HEK293 (cell line): ENCODE data around the gene PSAP.

Experiments
- CTCF ChIA-PET: fragments of 350-600 bp; formaldehyde crosslinking; extraction: SDS; loops from one replicate; lab custom pipeline; 2021; ENCODE audit warnings: antibody characterized with exemption; lab: Yijun Ruan, JAX
- POLR2A ChIA-PET: fragments of 300-600 bp; formaldehyde crosslinking; extraction: SDS; loops from one replicate; lab custom pipeline; 2020; ENCODE audit warnings: antibody characterized with exemption, inconsistent platforms; lab: Yijun Ruan, JAX
- H3K27ac ChIP-seq: fragments of 200-500 bp; sonication (Bioruptor generic); 2 replicates; pipeline ENCODE4 v1.5.1; 2014; ENCODE audit warnings: low read depth, low read length, control low read depth, inconsistent platforms; ENCODE audit errors: extremely low read depth
- H3K36me3 ChIP-seq, 2 experiments: fragments of 200-500 bp in 1 of 2; sonication (Bioruptor generic) in 1 of 2; 1 replicate in 1 of 2; 2 replicates in 1 of 2; pipeline ENCODE4 v1.5.1; 2014 to 2017; ENCODE audit warnings: inconsistent platforms in 2 of 2, low read length in 2 of 2; ENCODE audit not compliant: control insufficient read depth in 2 of 2, insufficient read depth in 1 of 2
- H3K4me1 ChIP-seq: fragments of 200-500 bp; sonication (Bioruptor generic); 2 replicates; pipeline ENCODE4 v1.5.1; 2014; ENCODE audit warnings: mild to moderate bottlenecking, low read length, inconsistent platforms; ENCODE audit not compliant: control insufficient read depth, insufficient read depth
- H3K4me3 ChIP-seq: 2 replicates; pipeline ENCODE4 v1.5.1; 2011; ENCODE audit warnings: low read depth, mild to moderate bottlenecking, control low read depth, low read length, moderate library complexity
- H3K9me3 ChIP-seq: fragments of 200-500 bp; sonication (Bioruptor generic); 2 replicates; pipeline ENCODE4 v1.5.1; 2014; ENCODE audit warnings: low read depth, low read length, inconsistent platforms; ENCODE audit not compliant: control insufficient read depth, insufficient read depth
- KLF8 ChIP-seq: fragments of 450-650 bp; formaldehyde crosslinking; IDR thresholded peaks from 2 replicates; pipeline ENCODE4 v1.5.1; 2016; ENCODE audit warnings: missing biosample characterization, missing genetic modification characterization
- ZBTB20 ChIP-seq: fragments of 450-650 bp; formaldehyde crosslinking; IDR thresholded peaks from 2 replicates; pipeline ENCODE4 v1.5.1; 2016; ENCODE audit warnings: missing biosample characterization, missing genetic modification characterization
- ZBTB48 ChIP-seq: fragments of 450-650 bp; formaldehyde crosslinking; IDR thresholded peaks from 2 replicates; pipeline ENCODE4 v1.5.1; 2016; ENCODE audit warnings: missing biosample characterization, missing genetic modification characterization
- ZEB2 ChIP-seq: fragments of 450-650 bp; formaldehyde crosslinking; IDR thresholded peaks from 2 replicates; pipeline ENCODE4 v1.5.1; 2016; ENCODE audit warnings: missing biosample characterization, missing genetic modification characterization
- ZFP3 ChIP-seq: fragments of 450-650 bp; formaldehyde crosslinking; IDR thresholded peaks from 2 replicates; pipeline ENCODE4 v1.5.1; 2016; ENCODE audit warnings: low read depth, missing biosample characterization, missing genetic modification characterization
- ZFP41 ChIP-seq: fragments of 450-650 bp; formaldehyde crosslinking; IDR thresholded peaks from 2 replicates; pipeline ENCODE4 v1.5.1; 2016; ENCODE audit warnings: missing biosample characterization, missing genetic modification characterization, borderline replicate concordance
- ZIC2 ChIP-seq: fragments of 450-650 bp; formaldehyde crosslinking; IDR thresholded peaks from 2 replicates; pipeline ENCODE4 v1.5.1; 2016; ENCODE audit warnings: missing biosample characterization, missing genetic modification characterization
- ZNF16 ChIP-seq: fragments of 450-650 bp; formaldehyde crosslinking; IDR thresholded peaks from 2 replicates; pipeline ENCODE4 v1.5.1; 2016; ENCODE audit warnings: low read depth, missing biosample characterization, missing genetic modification characterization
- ZNF529 ChIP-seq: fragments of 450-650 bp; formaldehyde crosslinking; IDR thresholded peaks from 2 replicates; pipeline ENCODE4 v1.5.1; 2017; ENCODE audit warnings: missing genetic modification characterization, missing biosample characterization; ENCODE audit not compliant: insufficient replicate concordance
- ZNF544 ChIP-seq: fragments of 450-650 bp; formaldehyde crosslinking; IDR thresholded peaks from 2 replicates; pipeline ENCODE4 v1.5.0; 2017; ENCODE audit warnings: missing biosample characterization, missing genetic modification characterization
- ZNF548 ChIP-seq: fragments of 450-650 bp; formaldehyde crosslinking; IDR thresholded peaks from 2 replicates; pipeline ENCODE4 v1.5.1; 2016; ENCODE audit warnings: missing biosample characterization, missing genetic modification characterization
- ZNF555 ChIP-seq: fragments of 450-650 bp; formaldehyde crosslinking; conservative IDR thresholded peaks from 2 replicates; pipeline ENCODE4 v1.5.1; 2017; ENCODE audit warnings: missing biosample characterization, mild to moderate bottlenecking, missing genetic modification characterization, inconsistent platforms
- ZNF558 ChIP-seq: fragments of 450-650 bp; formaldehyde crosslinking; IDR thresholded peaks from 2 replicates; pipeline ENCODE4 v1.5.1; 2016; ENCODE audit warnings: missing biosample characterization, missing genetic modification characterization
- ZNF629 ChIP-seq: fragments of 450-650 bp; formaldehyde crosslinking; IDR thresholded peaks from 2 replicates; pipeline ENCODE4 v1.5.1; 2017; ENCODE audit warnings: missing biosample characterization, missing genetic modification characterization
- ZNF654 ChIP-seq: fragments of 450-650 bp; formaldehyde crosslinking; IDR thresholded peaks from 2 replicates; pipeline ENCODE4 v1.5.1; 2016; ENCODE audit warnings: low read depth, missing biosample characterization, missing genetic modification characterization
- ZNF670 ChIP-seq: fragments of 450-650 bp; formaldehyde crosslinking; IDR thresholded peaks from 2 replicates; pipeline ENCODE4 v1.5.1; 2016; ENCODE audit warnings: missing biosample characterization, missing genetic modification characterization, low read depth
- ZNF747 ChIP-seq: fragments of 450-650 bp; formaldehyde crosslinking; IDR thresholded peaks from 2 replicates; pipeline ENCODE4 v1.5.1; 2016; ENCODE audit warnings: missing biosample characterization, missing genetic modification characterization
- ZNF792 ChIP-seq: fragments of 450-650 bp; formaldehyde crosslinking; IDR thresholded peaks from 2 replicates; pipeline ENCODE4 v1.5.1; 2016; ENCODE audit warnings: missing biosample characterization, missing genetic modification characterization
- TF ChIP-seq, protein P1 (sequence below): fragments of 450-650 bp; formaldehyde crosslinking; conservative IDR thresholded peaks from 2 replicates; pipeline ENCODE4 v1.5.1; 2016; ENCODE audit warnings: low read depth, missing biosample characterization, missing genetic modification characterization
- TF ChIP-seq, protein P2 (sequence below): fragments of 450-650 bp; formaldehyde crosslinking; IDR thresholded peaks from 2 replicates; pipeline ENCODE4 v1.5.1; 2016; ENCODE audit warnings: missing biosample characterization, missing genetic modification characterization
- TF ChIP-seq, protein P3 (sequence below): fragments of 450-650 bp; formaldehyde crosslinking; IDR thresholded peaks from 2 replicates; pipeline ENCODE4 v1.5.1; 2016; ENCODE audit warnings: missing biosample characterization, missing genetic modification characterization
- TF ChIP-seq, protein P4 (sequence below): fragments of 450-650 bp; formaldehyde crosslinking; IDR thresholded peaks from 2 replicates; pipeline ENCODE4 v1.5.1; 2017; ENCODE audit warnings: missing biosample characterization, missing genetic modification characterization

The PSAP gene

DNA sequence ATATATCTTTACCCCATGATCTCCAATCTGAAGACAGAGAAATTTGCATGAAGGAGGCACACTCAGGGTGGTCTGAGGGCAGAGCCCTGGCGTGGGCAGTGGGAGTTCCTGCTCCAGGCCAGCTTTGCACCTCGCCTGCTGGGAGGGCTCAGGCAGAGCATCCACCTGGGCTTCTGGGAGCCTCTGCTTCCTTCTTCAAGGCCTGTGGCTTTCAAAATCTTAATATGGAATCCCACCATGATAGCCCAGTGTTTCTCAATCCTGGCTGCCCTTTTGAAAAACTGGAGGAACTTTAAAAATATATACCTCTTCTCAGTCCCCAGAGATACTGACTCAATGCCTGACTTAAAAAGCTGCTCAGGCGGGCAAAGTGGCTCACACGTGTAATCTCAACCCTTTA lies 36.7 kb upstream of the PSAP start:
- Histone ChIP-seq H3K27ac (no peak overlapping the region), H3K9me3 (no peaks in the 10 kb centered on the region), H3K36me3 (no peaks in the 10 kb centered on the region), H3K4me3 (no peak overlapping the region), H3K4me1 (no peaks in the 10 kb centered on the region)
- no peak for TF ChIP-seq ZNF629 (tag by site-specific recombination)
- no peak for TF ChIP-seq ZNF558 (tag by site-specific recombination)
- no peak for TF ChIP-seq ZEB2 (tag by site-specific recombination)
- no peak for TF ChIP-seq ZIC2 (tag by site-specific recombination)
- no peak for TF ChIP-seq ZBTB20 (tag by site-specific recombination)
- no peak for TF ChIP-seq ZFP3
- ChIA-PET CTCF (interaction anchor here (4.2 kb wide), 1 partner anchor 9 kb away, joined by 17 read pairs; no protein-coding TSS in a partner anchor), POLR2A (interaction anchor here (0.6 kb wide), 1 partner anchor 34 kb away, joined by 7 read pairs; no protein-coding TSS in a partner anchor)

DNA sequence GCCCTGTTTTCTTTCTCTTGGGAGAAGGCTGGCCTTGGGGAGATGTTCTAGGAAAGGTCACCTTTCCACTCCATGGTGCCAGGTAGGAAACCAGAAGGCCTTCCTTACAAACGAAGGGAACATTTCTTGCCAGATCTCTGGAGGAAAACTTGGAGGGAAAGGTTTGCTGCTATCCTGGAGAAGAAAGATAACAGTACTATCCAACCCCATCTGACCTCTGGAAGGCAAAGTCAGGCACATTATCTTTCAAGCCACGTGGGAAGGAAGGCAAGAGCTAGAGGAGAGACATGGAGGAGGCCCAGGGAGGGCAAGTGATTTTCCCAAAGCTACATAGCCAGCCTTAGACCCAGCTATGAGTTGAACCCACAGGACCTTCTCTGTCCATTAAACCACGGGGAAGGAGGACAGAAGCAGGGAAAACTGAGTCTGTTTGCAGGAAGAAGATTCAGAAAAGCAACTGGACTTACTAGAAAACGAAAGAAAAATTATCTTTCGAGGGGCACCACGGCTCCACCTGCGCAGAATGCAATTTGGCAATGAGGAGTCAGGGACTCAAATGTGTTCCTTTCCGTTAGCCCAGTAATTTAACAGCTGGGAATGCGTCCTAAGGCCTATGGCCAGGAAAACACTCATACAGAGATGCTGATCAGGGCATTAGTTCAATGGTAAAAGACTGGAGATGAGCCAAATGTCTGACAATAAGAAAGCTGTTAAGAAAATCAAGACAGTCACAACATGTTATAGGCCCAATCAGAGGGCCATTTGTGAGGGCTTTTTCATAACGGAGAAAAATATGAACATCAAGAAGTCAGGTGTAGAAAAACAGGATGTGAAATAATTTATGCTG lies 32.0 kb upstream of the PSAP start:
- Histone ChIP-seq H3K9me3 (no peaks in the 10 kb centered on the region), H3K4me3 (no peak overlapping the region), H3K4me1 (no peaks in the 10 kb centered on the region)
- POLR2A ChIA-PET: interaction anchor here (1.6 kb wide), 1 partner anchor 32 kb away, joined by 5 read pairs; the partner anchor contains the start of gene PSAP
- CTCF ChIA-PET: interaction anchor here (0.7 to 1.7 kb wide), 3 partner anchors 10 to 46 kb away, joined by 3 to 14 read pairs (median 3); no protein-coding TSS in a partner anchor
- TF ChIP-seq ZNF670 (tag by site-specific recombination) (no peak), ZNF16 (tag by site-specific recombination) (no peak), ZBTB48 (tag by site-specific recombination) (no peak), ZNF747 (tag by site-specific recombination) (no peak), KLF8 (tag by site-specific recombination) (no peak), ZFP41 (tag by site-specific recombination) (no peak), ZNF792 (no peak), ZNF654 (no peak), ZNF555 (no peak), ZBTB20 (tag by site-specific recombination) (no peak), ZNF558 (tag by site-specific recombination) (no peak), ZNF529 (tag by site-specific recombination) (no peak), ZNF548 (tag by site-specific recombination) (no peak), ZNF544 (tag by site-specific recombination) (no peak)
- TF ChIP-seq, protein P1, sequence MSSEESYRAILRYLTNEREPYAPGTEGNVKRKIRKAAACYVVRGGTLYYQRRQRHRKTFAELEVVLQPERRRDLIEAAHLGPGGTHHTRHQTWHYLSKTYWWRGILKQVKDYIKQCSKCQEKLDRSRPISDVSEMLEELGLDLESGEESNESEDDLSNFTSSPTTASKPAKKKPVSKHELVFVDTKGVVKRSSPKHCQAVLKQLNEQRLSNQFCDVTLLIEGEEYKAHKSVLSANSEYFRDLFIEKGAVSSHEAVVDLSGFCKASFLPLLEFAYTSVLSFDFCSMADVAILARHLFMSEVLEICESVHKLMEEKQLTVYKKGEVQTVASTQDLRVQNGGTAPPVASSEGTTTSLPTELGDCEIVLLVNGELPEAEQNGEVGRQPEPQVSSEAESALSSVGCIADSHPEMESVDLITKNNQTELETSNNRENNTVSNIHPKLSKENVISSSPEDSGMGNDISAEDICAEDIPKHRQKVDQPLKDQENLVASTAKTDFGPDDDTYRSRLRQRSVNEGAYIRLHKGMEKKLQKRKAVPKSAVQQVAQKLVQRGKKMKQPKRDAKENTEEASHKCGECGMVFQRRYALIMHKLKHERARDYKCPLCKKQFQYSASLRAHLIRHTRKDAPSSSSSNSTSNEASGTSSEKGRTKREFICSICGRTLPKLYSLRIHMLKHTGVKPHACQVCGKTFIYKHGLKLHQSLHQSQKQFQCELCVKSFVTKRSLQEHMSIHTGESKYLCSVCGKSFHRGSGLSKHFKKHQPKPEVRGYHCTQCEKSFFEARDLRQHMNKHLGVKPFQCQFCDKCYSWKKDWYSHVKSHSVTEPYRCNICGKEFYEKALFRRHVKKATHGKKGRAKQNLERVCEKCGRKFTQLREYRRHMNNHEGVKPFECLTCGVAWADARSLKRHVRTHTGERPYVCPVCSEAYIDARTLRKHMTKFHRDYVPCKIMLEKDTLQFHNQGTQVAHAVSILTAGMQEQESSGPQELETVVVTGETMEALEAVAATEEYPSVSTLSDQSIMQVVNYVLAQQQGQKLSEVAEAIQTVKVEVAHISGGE (tag by site-specific recombination): no peak
- TF ChIP-seq, protein P2, sequence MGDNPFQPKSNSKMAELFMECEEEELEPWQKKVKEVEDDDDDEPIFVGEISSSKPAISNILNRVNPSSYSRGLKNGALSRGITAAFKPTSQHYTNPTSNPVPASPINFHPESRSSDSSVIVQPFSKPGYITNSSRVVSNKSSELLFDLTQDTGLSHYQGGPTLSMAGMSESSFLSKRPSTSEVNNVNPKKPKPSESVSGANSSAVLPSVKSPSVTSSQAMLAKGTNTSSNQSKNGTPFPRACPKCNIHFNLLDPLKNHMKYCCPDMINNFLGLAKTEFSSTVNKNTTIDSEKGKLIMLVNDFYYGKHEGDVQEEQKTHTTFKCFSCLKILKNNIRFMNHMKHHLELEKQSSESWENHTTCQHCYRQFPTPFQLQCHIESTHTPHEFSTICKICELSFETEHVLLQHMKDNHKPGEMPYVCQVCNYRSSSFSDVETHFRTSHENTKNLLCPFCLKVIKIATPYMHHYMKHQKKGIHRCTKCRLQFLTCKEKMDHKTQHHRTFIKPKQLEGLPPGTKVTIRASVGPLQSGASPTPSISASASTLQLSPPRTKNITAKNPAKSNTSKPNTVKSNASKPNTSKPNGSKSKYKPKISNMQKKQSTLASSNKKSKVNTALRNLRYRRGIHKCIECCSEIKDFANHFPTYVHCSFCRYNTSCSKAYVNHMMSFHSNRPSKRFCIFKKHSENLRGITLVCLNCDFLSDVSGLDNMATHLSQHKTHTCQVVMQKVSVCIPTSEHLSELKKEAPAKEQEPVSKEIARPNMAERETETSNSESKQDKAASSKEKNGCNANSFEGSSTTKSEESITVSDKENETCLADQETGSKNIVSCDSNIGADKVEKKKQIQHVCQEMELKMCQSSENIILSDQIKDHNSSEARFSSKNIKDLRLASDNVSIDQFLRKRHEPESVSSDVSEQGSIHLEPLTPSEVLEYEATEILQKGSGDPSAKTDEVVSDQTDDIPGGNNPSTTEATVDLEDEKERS (tag by site-specific recombination): no peak
- TF ChIP-seq, protein P3, sequence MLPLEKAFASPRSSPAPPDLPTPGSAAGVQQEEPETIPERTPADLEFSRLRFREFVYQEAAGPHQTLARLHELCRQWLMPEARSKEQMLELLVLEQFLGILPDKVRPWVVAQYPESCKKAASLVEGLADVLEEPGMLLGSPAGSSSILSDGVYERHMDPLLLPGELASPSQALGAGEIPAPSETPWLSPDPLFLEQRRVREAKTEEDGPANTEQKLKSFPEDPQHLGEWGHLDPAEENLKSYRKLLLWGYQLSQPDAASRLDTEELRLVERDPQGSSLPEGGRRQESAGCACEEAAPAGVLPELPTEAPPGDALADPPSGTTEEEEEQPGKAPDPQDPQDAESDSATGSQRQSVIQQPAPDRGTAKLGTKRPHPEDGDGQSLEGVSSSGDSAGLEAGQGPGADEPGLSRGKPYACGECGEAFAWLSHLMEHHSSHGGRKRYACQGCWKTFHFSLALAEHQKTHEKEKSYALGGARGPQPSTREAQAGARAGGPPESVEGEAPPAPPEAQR (tag by site-specific recombination): no peak
- TF ChIP-seq, protein P4, sequence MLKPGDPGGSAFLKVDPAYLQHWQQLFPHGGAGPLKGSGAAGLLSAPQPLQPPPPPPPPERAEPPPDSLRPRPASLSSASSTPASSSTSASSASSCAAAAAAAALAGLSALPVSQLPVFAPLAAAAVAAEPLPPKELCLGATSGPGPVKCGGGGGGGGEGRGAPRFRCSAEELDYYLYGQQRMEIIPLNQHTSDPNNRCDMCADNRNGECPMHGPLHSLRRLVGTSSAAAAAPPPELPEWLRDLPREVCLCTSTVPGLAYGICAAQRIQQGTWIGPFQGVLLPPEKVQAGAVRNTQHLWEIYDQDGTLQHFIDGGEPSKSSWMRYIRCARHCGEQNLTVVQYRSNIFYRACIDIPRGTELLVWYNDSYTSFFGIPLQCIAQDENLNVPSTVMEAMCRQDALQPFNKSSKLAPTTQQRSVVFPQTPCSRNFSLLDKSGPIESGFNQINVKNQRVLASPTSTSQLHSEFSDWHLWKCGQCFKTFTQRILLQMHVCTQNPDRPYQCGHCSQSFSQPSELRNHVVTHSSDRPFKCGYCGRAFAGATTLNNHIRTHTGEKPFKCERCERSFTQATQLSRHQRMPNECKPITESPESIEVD (tag by site-specific recombination): no peak
- TF ChIP-seq, all 188 proteins: peak for 0
- Histone ChIP-seq H3K27ac (no peak overlapping the region), H3K36me3 (no peaks in the 10 kb centered on the region)
